HG03025 (cell line): ENCODE results near the gene IFFO2.
"Not testable (repeated sequence)": the region's sequence is repeated elsewhere in the genome, so short reads cannot be mapped to it uniquely, and the experiment has no call there.

Source experiments
- ATAC-seq: cut with Tn5 transposase; IDR thresholded peaks from one replicate; pipeline ENCODE4 v1.9.1; 2021; ENCODE audit warnings: mild to moderate bottlenecking, moderate library complexity; ENCODE audit not compliant: unreplicated experiment, low FRiP score

Gene IFFO2

GRCh38 chr1:18880585-18880984 is 75.9 kb downstream of the IFFO2 start:
- no peak for ATAC-seq

GRCh38 chr1:18879791-18880309 is 76.6 kb downstream of the IFFO2 start:
- no peak for ATAC-seq

GRCh38 chr1:18879215-18879790 is 77.2 kb downstream of the IFFO2 start:
- ATAC-seq: no peak

- no peak for ATAC-seq
Measured at GRCh38 chr1:18878538-18879214, 77.8 kb downstream of the IFFO2 start.

- ATAC-seq: no peak
Measured at GRCh38 chr1:18877282-18877681, 79.2 kb downstream of the IFFO2 start.

GRCh38 chr1:18876210-18876609 is 80.3 kb downstream of the IFFO2 start:
- no peak for ATAC-seq

- no peak for ATAC-seq
Measured at GRCh38 chr1:18875796-18876128, 80.7 kb downstream of the IFFO2 start.

- ATAC-seq: no peak
Measured at GRCh38 chr1:18875107-18875795, 81.2 kb downstream of the IFFO2 start.

- no peak for ATAC-seq
Measured at GRCh38 chr1:18874600-18874999, 81.9 kb downstream of the IFFO2 start.

GRCh38 chr1:18874036-18874435 is 82.4 kb downstream of the IFFO2 start:
- no peak for ATAC-seq

GRCh38 chr1:18872071-18872611 is 84.3 kb downstream of the IFFO2 start:
- ATAC-seq: no peak

- ATAC-seq: no peak
Measured at GRCh38 chr1:18871401-18872070, 84.9 kb downstream of the IFFO2 start.

- no peak for ATAC-seq
Measured at GRCh38 chr1:18870957-18871356, 85.5 kb downstream of the IFFO2 start.

- not testable (repeated sequence) for ATAC-seq
Measured at GRCh38 chr1:18870595-18870865, 85.9 kb downstream of the IFFO2 start.

- no peak for ATAC-seq
Measured at GRCh38 chr1:18869847-18870594, 86.5 kb downstream of the IFFO2 start.

- ATAC-seq: no peak
Measured at GRCh38 chr1:18868801-18869424, 87.6 kb downstream of the IFFO2 start.

GRCh38 chr1:18868354-18868753 is 88.1 kb downstream of the IFFO2 start:
- ATAC-seq: no peak

- ATAC-seq: no peak
Measured at GRCh38 chr1:18866846-18867245, 89.6 kb downstream of the IFFO2 start.

GRCh38 chr1:18866314-18866713 is 90.2 kb downstream of the IFFO2 start:
- no peak for ATAC-seq

- no peak for ATAC-seq
Measured at GRCh38 chr1:18865176-18865575, 91.3 kb downstream of the IFFO2 start.
